ENCODE measurements around the gene MACROD2.

Gene MACROD2

GRCh38 chr20:15069355-15069754, 1074.0 kb downstream of the MACROD2 start:
- TF ChIP-seq, protein P1, sequence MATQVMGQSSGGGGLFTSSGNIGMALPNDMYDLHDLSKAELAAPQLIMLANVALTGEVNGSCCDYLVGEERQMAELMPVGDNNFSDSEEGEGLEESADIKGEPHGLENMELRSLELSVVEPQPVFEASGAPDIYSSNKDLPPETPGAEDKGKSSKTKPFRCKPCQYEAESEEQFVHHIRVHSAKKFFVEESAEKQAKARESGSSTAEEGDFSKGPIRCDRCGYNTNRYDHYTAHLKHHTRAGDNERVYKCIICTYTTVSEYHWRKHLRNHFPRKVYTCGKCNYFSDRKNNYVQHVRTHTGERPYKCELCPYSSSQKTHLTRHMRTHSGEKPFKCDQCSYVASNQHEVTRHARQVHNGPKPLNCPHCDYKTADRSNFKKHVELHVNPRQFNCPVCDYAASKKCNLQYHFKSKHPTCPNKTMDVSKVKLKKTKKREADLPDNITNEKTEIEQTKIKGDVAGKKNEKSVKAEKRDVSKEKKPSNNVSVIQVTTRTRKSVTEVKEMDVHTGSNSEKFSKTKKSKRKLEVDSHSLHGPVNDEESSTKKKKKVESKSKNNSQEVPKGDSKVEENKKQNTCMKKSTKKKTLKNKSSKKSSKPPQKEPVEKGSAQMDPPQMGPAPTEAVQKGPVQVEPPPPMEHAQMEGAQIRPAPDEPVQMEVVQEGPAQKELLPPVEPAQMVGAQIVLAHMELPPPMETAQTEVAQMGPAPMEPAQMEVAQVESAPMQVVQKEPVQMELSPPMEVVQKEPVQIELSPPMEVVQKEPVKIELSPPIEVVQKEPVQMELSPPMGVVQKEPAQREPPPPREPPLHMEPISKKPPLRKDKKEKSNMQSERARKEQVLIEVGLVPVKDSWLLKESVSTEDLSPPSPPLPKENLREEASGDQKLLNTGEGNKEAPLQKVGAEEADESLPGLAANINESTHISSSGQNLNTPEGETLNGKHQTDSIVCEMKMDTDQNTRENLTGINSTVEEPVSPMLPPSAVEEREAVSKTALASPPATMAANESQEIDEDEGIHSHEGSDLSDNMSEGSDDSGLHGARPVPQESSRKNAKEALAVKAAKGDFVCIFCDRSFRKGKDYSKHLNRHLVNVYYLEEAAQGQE (IDR thresholded peaks at IDR 0.05; ENCODE audit: insufficient read depth in 1 of 2, low read depth in 2 of 2, low read length in 2 of 2): no peak
- no peak for TF ChIP-seq SIN3A (IDR thresholded peaks at IDR 0.05; ENCODE audit: borderline replicate concordance, insufficient read depth, low read length)
- no peak for TF ChIP-seq FOXP2 (optimal IDR thresholded peaks at IDR 0.05; ENCODE audit: borderline replicate concordance, extremely low read depth, extremely low read length, insufficient read depth)
- no peak for TF ChIP-seq POLR2AphosphoS5 (IDR thresholded peaks at IDR 0.05; ENCODE audit: low read depth, low read length)
- TF ChIP-seq TAF1 (IDR thresholded peaks at IDR 0.05; ENCODE audit: borderline replicate concordance, insufficient read depth, low read length): no peak

DNA sequence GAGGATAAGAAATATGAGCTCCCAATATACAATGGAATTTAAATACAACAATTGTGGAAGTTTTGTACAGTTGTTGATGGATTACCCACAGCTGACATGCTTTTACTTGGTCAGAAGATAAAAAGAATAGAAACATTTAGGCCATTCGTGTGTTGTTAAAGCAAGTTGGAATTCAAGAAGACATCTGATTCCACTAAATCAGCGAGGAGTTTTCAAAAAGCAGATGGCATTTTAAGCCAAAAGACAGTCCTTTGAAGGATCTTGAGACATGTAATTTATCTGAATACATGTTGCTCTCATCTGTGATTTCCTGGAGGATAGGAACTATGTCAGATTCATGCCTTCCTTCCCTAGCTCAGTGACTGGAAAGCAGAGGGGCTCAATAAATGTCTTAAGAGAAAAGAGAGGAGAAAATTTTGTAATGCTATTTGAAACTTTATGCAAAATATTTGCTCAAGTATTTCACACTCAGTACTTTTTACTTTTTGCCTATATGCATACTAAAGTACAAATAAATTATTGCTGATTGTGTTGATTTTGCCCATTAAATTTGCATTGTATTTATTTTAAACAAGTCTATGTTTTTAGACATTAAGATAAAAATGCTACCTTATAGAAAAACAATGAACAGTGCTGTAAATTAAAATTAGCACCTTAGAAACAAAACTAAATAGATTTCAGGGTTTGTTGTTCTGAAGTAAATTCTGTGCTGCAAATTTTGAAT, 1075.9 kb downstream of the MACROD2 start:
- TF ChIP-seq POLR2AphosphoS5 (IDR thresholded peaks at IDR 0.05; ENCODE audit: low read depth, low read length) (no peak), SIN3A (IDR thresholded peaks at IDR 0.05; ENCODE audit: borderline replicate concordance, insufficient read depth, low read length) (no peak), TAF1 (IDR thresholded peaks at IDR 0.05; ENCODE audit: borderline replicate concordance, insufficient read depth, low read length) (no peak), FOXP2 (optimal IDR thresholded peaks at IDR 0.05; ENCODE audit: borderline replicate concordance, extremely low read depth, extremely low read length, insufficient read depth) (no peak)
- TF ChIP-seq, protein P1 (IDR thresholded peaks at IDR 0.05; ENCODE audit: insufficient read depth in 1 of 2, low read depth in 2 of 2, low read length in 2 of 2): no peak

DNA sequence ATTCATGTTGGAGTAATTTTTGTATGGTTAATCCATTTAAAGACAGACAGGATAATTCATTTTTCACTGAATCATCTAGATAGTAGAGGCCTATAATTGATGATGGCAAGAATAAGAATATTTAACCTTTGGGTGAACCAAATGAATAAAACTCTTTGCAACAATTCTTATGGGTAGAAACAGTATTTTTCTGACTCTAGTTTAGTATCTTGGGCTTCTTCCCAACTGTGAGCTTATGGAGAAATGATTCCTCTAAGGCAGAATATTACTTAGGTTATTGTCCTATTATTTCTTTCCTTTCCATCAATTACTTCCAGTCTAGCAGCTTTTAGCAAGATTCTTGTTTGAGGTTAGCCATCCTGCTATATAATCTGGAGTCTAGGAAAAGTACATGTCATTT, 1077.0 kb downstream of the MACROD2 start:
- TF ChIP-seq, protein P1 (IDR thresholded peaks at IDR 0.05; ENCODE audit: insufficient read depth in 1 of 2, low read depth in 2 of 2, low read length in 2 of 2): no peak
- TF ChIP-seq TAF1 (IDR thresholded peaks at IDR 0.05; ENCODE audit: borderline replicate concordance, insufficient read depth, low read length): no peak
- no peak for TF ChIP-seq FOXP2 (optimal IDR thresholded peaks at IDR 0.05; ENCODE audit: borderline replicate concordance, extremely low read depth, extremely low read length, insufficient read depth)
- TF ChIP-seq POLR2AphosphoS5 (IDR thresholded peaks at IDR 0.05; ENCODE audit: low read depth, low read length): no peak
- no peak for TF ChIP-seq SIN3A (IDR thresholded peaks at IDR 0.05; ENCODE audit: borderline replicate concordance, insufficient read depth, low read length)

GRCh38 chr20:15075586-15075985, 1080.3 kb downstream of the MACROD2 start:
- TF ChIP-seq, protein P1 (IDR thresholded peaks at IDR 0.05; ENCODE audit: insufficient read depth in 1 of 2, low read depth in 2 of 2, low read length in 2 of 2): no peak
- TF ChIP-seq TAF1 (IDR thresholded peaks at IDR 0.05; ENCODE audit: borderline replicate concordance, insufficient read depth, low read length) (no peak), SIN3A (IDR thresholded peaks at IDR 0.05; ENCODE audit: borderline replicate concordance, insufficient read depth, low read length) (no peak), POLR2AphosphoS5 (IDR thresholded peaks at IDR 0.05; ENCODE audit: low read depth, low read length) (no peak), FOXP2 (optimal IDR thresholded peaks at IDR 0.05; ENCODE audit: borderline replicate concordance, extremely low read depth, extremely low read length, insufficient read depth) (no peak)
